Measurements from ENCODE around the gene CORT.
"Not testable (repeated sequence)": the region's sequence is repeated elsewhere in the genome, so short reads cannot be mapped to it uniquely, and the experiment has no call there.

The CORT gene

GRCh38 chr1:10474309-10474612, 24.4 kb downstream of the CORT start:
- not testable (repeated sequence) for DNase-seq (ENCODE audit: extremely low read depth in 1 of 2, low read depth in 1 of 2)

- peak; percentile 74 to 85 for DNase-seq (ENCODE audit: extremely low read depth in 1 of 2, low read depth in 1 of 2)
Observed at GRCh38 chr1:10474613-10475507, 25.0 kb downstream of the CORT start, which contains the start of gene PEX14. Gene PEX14, plus strand, starts transcription at chr1:10474950. Its CDS starts 17 bp downstream, at chr1:10474967.

GRCh38 chr1:10475510-10475909, 25.7 kb downstream of the CORT start:
- no peak for DNase-seq (ENCODE audit: extremely low read depth in 1 of 2, low read depth in 1 of 2)

- DNase-seq (ENCODE audit: extremely low read depth in 1 of 2, low read depth in 1 of 2), result no peak
Observed at GRCh38 chr1:10479296-10479695, 29.5 kb downstream of the CORT start.

- DNase-seq (ENCODE audit: extremely low read depth in 1 of 2, low read depth in 1 of 2), result no peak
Observed at GRCh38 chr1:10480614-10481013, 30.8 kb downstream of the CORT start.

DNA sequence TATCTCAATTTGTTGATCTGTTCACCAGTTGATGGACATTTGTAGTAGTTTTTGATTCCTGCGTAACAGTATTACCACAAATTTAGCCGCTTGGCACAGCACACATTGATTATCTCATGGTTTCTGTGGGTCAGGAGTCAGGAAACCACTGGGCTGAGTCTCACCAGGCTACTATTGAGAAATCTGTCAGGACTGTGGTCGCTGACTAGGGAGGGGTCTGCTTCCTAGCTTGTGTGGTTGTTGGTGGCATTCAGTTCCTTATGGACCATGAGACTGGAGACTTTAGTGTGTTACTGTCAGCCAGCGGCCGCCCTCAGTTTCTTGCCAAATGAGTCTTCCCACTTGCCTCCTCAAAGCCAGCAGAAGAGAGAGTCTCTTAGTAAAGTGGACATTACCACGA, 34.7 kb downstream of the CORT start:
- DNase-seq (ENCODE audit: extremely low read depth in 1 of 2, low read depth in 1 of 2), result no peak

DNA sequence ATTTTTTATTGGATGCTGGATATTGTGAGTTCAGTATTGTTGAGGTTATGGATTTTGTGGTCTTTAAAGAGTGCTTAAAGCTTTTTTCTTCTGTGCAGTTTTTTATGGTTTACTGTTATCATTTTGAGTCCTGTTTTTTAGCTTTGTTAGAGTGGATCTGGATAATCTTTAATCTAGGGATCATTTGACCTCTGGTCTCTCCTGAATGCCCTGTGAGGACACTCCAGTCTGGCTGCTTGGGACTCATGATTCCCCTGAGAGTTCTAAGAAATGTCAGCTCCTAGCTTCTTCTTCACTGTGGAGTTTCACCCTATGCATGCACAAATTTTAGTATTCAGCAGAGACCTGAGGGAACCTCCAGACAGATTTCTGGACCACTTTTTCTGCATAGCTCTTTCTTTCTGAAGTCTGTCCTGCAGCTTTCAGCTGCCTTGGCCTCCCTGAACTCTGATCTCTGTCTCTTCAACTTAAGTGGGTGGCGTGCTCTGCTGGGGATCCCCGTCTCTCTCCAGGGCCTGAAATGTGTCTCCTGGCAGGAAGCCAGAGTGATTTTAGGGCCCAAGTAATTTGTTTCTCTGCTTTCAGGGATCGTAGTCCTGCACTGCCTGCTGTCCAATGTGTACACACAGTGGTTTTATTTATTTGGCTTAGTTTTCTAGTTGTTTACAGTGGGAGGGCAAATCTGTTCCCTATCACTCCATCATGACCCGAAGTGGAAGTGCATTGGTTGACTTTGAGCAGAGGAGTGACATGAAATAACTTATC, 39.6 kb downstream of the CORT start:
- no peak for DNase-seq (ENCODE audit: extremely low read depth in 1 of 2, low read depth in 1 of 2)

GRCh38 chr1:10490286-10490970, 40.6 kb downstream of the CORT start:
- DNase-seq (ENCODE audit: extremely low read depth in 1 of 2, low read depth in 1 of 2), result no peak

DNA sequence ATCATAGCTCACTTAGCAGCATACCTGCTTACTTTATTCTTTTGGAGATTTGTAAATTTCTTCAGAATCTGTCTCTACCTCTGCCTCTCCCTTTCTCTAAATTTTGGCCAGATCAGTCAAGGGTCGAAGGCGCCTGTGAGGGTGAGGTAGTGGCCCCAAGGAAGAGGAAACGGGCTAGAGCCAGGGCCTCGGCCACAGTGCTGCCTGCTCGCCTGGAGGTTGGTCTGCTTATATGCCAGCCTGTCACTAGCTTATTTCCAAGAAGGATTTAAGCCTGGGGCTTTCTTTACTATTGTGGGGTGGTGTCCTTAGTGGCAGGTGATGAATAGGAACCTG, 44.6 kb downstream of the CORT start:
- DNase-seq (ENCODE audit: extremely low read depth in 1 of 2, low read depth in 1 of 2), result no peak

- DNase-seq (ENCODE audit: extremely low read depth in 1 of 2, low read depth in 1 of 2), result peak; percentile 40 to 54
Observed at GRCh38 chr1:10494754-10495474, 45.1 kb downstream of the CORT start.

GRCh38 chr1:10495475-10495817, 45.6 kb downstream of the CORT start:
- no peak for DNase-seq (ENCODE audit: extremely low read depth in 1 of 2, low read depth in 1 of 2)

DNA sequence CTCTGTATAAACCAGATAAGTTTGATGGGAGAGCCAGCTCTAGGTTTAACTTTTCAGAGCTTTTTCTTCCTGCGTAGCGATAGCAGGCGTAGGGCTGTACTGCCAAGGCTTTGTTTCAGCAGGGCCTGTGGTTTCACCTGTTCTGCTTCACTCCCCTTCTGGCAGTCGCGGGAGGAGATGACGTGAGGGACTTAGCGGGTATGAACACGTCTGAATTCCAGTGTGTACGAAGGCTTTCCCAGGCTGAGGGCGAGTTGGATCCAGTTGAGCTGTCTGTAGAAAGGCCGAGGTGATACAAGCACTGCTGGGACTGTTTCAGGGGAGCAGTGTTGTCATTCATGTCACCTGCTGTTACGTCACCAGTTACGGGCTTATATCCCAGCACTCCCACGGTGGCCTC, 46.1 kb downstream of the CORT start:
- DNase-seq (ENCODE audit: extremely low read depth in 1 of 2, low read depth in 1 of 2), result no peak

- DNase-seq (ENCODE audit: extremely low read depth in 1 of 2, low read depth in 1 of 2), result no peak
Observed at GRCh38 chr1:10497109-10497508, 47.3 kb downstream of the CORT start.

- DNase-seq (ENCODE audit: extremely low read depth in 1 of 2, low read depth in 1 of 2), result no peak
Observed at GRCh38 chr1:10498231-10498630, 48.4 kb downstream of the CORT start.
